ENCODE measurements around the gene SUGCT. TPM values are rescaled to one million over a fixed set of nuclear protein-coding genes. Genes with fewer than 3 reads are reported as not detected.

The SUGCT gene
- polyA plus RNA-seq, 1 of the 3 experiments (the other 2 are of a cell fraction), result 53.7 TPM

GRCh38 chr7:40579401-40579800 lies 444.6 kb downstream of the SUGCT start (continued):
- TF ChIP-seq PBX3 (IDR thresholded peaks at IDR 0.05), result peak; percentile 31; the same call in 1 of the 2 replicates
- TF ChIP-seq IRF3 (IDR thresholded peaks at IDR 0.05; ENCODE audit: low read depth, low read length), result no peak
- no peak for TF ChIP-seq USF1 (IDR thresholded peaks at IDR 0.05; ENCODE audit: borderline replicate concordance, low read depth)
- TF ChIP-seq MXI1 (IDR thresholded peaks at IDR 0.05; ENCODE audit: low read depth, low read length), result no peak
- TF ChIP-seq TCF12 (IDR thresholded peaks at IDR 0.05), result peak; percentile 33; the same call in 1 of the 2 replicates
- no peak for TF ChIP-seq NFIC (IDR thresholded peaks at IDR 0.05; ENCODE audit: borderline replicate concordance)
- TF ChIP-seq ZBTB33 (IDR thresholded peaks at IDR 0.05; ENCODE audit: borderline replicate concordance, low read depth), result no peak
- TF ChIP-seq GATA2 (CRISPR knock-in tag; IDR thresholded peaks at IDR 0.05), result no peak
- no peak for TF ChIP-seq SIN3A (IDR thresholded peaks at IDR 0.05; ENCODE audit: borderline replicate concordance, low read depth, low read length)
- no peak for TF ChIP-seq CHD2 (IDR thresholded peaks at IDR 0.05; ENCODE audit: low read length, partially characterized antibody)
- no peak for TF ChIP-seq NRF1 (IDR thresholded peaks at IDR 0.05; ENCODE audit: low read depth, low read length)
- no peak for TF ChIP-seq YY1 (IDR thresholded peaks at IDR 0.05; ENCODE audit: low read depth)
- 0 out of 2 replicates have a peak, but pooled peaks have one; percentile 29 for TF ChIP-seq MAX (IDR thresholded peaks at IDR 0.05; ENCODE audit: low read depth)
- TF ChIP-seq MEF2A (IDR thresholded peaks at IDR 0.05; ENCODE audit: borderline replicate concordance, low read depth), result no peak
- TF ChIP-seq FOXJ3 (CRISPR knock-in tag; IDR thresholded peaks at IDR 0.05), result no peak
- no peak for TF ChIP-seq ELF1 (IDR thresholded peaks at IDR 0.05)
- TF ChIP-seq REST (IDR thresholded peaks at IDR 0.05; ENCODE audit: low read depth, low read length), result no peak
- no peak for TF ChIP-seq USF2 (IDR thresholded peaks at IDR 0.05; ENCODE audit: borderline replicate concordance, low read depth, low read length)

Measured in SK-N-SH (cell line).